ENCODE data around the gene SUPT20H. TPM values are rescaled to one million over a fixed set of nuclear protein-coding genes. Genes with fewer than 3 reads are reported as not detected.

SUPT20H gene
- total and polyA plus RNA-seq, 8 donors: 51.2 to 135 (median 107) TPM

GRCh38 chr13:37097076-37097475 is 37.6 kb upstream of the SUPT20H start:
- Histone ChIP-seq H3K9me3 (no peaks in the 10 kb centered on the region), H3K4me3 (no peak overlapping the region), H3K4me1 (no peaks in the 10 kb centered on the region), H3K36me3 (no peaks in the 10 kb centered on the region), H3K27me3 (no peaks in the 10 kb centered on the region), H3K27ac (no peak overlapping the region)
- TF ChIP-seq, protein P1, sequence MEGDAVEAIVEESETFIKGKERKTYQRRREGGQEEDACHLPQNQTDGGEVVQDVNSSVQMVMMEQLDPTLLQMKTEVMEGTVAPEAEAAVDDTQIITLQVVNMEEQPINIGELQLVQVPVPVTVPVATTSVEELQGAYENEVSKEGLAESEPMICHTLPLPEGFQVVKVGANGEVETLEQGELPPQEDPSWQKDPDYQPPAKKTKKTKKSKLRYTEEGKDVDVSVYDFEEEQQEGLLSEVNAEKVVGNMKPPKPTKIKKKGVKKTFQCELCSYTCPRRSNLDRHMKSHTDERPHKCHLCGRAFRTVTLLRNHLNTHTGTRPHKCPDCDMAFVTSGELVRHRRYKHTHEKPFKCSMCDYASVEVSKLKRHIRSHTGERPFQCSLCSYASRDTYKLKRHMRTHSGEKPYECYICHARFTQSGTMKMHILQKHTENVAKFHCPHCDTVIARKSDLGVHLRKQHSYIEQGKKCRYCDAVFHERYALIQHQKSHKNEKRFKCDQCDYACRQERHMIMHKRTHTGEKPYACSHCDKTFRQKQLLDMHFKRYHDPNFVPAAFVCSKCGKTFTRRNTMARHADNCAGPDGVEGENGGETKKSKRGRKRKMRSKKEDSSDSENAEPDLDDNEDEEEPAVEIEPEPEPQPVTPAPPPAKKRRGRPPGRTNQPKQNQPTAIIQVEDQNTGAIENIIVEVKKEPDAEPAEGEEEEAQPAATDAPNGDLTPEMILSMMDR (IDR thresholded peaks at IDR 0.05): no peak
- ATAC-seq (no peak), DNase-seq (no peak)
- intact Hi-C loops (cut with DNase I): no loop called here

DNA sequence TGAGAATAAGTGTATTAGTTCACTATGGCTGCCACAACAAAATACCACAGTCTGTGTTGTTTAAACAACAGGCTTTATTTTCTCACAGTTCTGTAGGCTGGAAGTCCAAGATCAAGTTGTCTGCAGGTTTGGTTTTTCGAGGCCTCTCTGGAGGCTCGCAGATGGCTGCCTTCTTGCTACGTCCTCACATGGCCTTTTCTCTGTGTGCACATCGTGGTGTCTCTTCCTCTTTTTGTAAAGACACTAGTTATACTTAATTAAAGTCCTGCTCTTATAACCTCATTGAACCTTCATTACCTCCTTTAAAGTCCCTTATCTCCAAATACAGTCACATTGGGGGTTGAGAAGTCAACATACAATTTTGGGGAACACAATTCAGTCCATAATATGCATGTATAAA is 35.4 kb upstream of the SUPT20H start:
- intact Hi-C loops (cut with DNase I): no loop called here

GRCh38 chr13:37094099-37094498 is 34.6 kb upstream of the SUPT20H start:
- Histone ChIP-seq H3K36me3 (no peaks in the 10 kb centered on the region), H3K9me3 (no peaks in the 10 kb centered on the region), H3K4me3 (no peak overlapping the region), H3K4me1 (peaks cover 0 to 4% of the 10 kb centered on the region in 2 donors), H3K27ac (no peak overlapping the region), H3K27me3 (no peaks in the 10 kb centered on the region)
- DNase-seq (no peak), ATAC-seq (no peak)
- TF ChIP-seq, protein P1 (IDR thresholded peaks at IDR 0.05): no peak
- intact Hi-C loops (cut with DNase I): no loop called here

More for the DNA sequence above, 35.4 kb upstream of the SUPT20H start:
- Histone ChIP-seq H3K4me3 (no peak overlapping the region), H3K9me3 (no peaks in the 10 kb centered on the region), H3K4me1 (no peaks in the 10 kb centered on the region), H3K27ac (no peak overlapping the region), H3K27me3 (no peaks in the 10 kb centered on the region), H3K36me3 (no peaks in the 10 kb centered on the region)
- TF ChIP-seq, protein P1 (IDR thresholded peaks at IDR 0.05): no peak
- no peak for ATAC-seq
- no peak for DNase-seq

DNA sequence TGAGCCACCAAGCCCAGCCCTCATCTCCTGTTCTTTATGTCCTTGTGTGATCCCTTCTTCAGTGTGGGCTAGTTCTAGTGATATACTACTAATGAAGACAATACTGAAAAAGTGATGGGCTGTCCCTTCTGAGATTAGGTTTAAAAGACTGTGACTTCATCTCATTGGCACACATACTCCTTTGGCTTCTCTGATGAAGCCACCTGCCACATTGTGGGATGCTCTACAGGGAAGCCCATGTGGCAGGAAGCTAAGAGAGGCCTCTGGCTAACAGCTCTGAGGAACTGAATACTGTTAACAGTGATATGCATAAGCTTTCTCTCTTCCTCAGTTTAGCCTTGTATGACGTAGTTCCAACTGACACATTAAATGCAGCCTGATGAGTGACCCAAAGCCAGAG is 32.3 kb upstream of the SUPT20H start:
- no peak overlapping the region for H3K4me3 ChIP-seq
- DNase-seq (no peak), ATAC-seq (no peak)
- intact Hi-C loops (cut with DNase I): no loop called here
- H3K36me3 ChIP-seq: no peaks in the 10 kb centered on the region
- TF ChIP-seq, protein P1 (IDR thresholded peaks at IDR 0.05): no peak
- H3K27me3 ChIP-seq: no peaks in the 10 kb centered on the region
- no peaks in the 10 kb centered on the region for H3K9me3 ChIP-seq
- peak overlapping the region in 1 of 2 donors; percentile 83 for H3K27ac ChIP-seq
- H3K4me1 ChIP-seq: peaks cover 0 to 24% of the 10 kb centered on the region in 2 donors

- intact Hi-C loops (cut with DNase I): no loop called here
- DNase-seq (peak in 1 of 4 donors; percentile 56), ATAC-seq (no peak)
- peak overlapping the region in 1 of 2 donors; percentile 83 for H3K27ac ChIP-seq
- TF ChIP-seq, protein P1 (IDR thresholded peaks at IDR 0.05): no peak
- H3K27me3 ChIP-seq: no peaks in the 10 kb centered on the region
- no peaks in the 10 kb centered on the region for H3K9me3 ChIP-seq
- H3K4me1 ChIP-seq: peaks cover 0 to 26% of the 10 kb centered on the region in 2 donors
- H3K4me3 ChIP-seq: peak overlapping the region in 1 of 2 donors; percentile 19
- H3K36me3 ChIP-seq: no peaks in the 10 kb centered on the region
Measured at GRCh38 chr13:37090912-37091311, 31.4 kb upstream of the SUPT20H start.
